HFF-Myc (cell line): ENCODE data around the gene SVIL.
"Not testable (repeated sequence)": the region's sequence is repeated elsewhere in the genome, so short reads cannot be mapped to it uniquely, and the experiment has no call there.

Experiments used
- DNase-seq: peaks from one replicate; pipeline ENCODE4 v3.0.0-alpha.2; 2011; ENCODE audit warnings: low read depth; ENCODE audit errors: extremely low read depth
- H3K4me3 ChIP-seq: replicated peaks from 2 replicates; pipeline ENCODE4 v1.5.1; 2011; ENCODE audit warnings: low read depth, mild to moderate bottlenecking, control low read depth, low read length
- CTCF ChIP-seq: IDR thresholded peaks from 2 replicates; pipeline ENCODE4 v1.5.1; 2012; ENCODE audit warnings: mild to moderate bottlenecking, low read depth, low read length, control low read depth; ENCODE audit errors: missing control alignments

Gene SVIL

DNA sequence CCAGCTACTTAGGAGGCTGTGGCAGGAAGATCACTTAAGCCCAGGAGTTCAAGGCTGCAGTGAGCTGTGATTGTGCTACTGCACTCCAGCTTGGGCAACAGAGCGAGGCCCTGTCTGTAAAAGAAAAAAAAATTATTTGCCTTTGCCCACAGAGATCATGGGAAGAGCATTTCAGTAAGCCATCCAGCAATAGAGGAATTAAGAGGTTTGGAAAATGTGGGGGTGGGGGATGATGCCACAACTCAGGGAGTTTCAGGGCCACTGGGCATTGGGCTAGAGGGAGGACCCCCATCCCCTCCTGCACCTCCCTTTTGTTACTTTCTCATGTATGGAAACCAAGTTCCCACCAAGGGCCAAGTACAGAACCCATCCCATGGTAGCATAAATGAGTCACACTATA is 38.4 kb downstream of the SVIL start:
- TF ChIP-seq CTCF = no peak
- H3K4me3 ChIP-seq = no peak overlapping the region
- DNase-seq = no peak

DNA sequence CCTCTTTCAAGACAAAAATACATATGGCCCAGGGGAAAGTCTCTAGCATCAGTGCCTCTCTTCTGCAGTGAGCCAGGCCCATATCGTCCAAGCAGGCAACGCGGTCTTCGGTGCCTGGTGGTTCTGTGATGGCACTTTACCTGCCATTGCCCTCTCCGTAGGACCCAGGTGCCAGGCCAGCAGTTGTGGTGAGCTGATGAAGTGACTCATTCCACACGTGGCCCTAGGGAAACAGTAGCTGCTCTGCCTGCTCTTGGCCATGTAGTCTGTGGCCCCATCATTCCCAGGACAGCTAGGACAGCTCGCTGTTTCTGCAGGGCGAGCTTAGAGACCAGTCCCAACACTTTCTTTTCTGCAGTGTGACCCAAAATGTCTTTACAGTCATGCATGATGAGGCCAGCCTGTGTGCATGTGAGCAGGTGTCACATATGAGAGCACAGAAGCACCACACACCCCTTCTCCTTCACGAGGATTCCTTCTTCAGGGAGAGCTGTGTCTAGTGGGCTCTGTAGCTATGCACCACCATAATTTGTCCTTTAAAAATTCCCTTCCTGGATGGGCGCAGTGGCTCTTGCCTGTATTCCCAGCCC is 39.0 kb downstream of the SVIL start:
- DNase-seq = no peak
- TF ChIP-seq CTCF = no peak
- no peak overlapping the region for H3K4me3 ChIP-seq

DNA sequence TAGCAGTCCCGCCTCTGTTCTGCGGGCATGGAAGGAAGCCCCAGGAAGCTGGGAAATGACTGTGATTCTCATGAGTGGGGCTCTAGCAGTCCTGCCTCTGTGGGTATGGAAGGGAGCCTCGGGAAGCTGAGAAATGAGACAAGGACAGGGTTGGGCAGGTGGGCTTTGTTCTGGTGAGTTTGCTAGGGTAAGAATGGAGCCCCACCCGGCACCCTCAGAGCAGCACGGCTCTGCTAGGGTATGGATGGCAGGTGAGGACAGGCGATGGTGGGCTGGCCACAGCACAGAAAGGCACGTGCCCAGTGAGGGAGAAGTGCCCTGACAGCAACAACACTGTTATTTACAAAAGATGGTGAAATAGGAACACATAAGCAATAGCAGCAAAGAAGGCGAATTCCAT is 39.6 kb downstream of the SVIL start:
- no peak for DNase-seq
- no peak for TF ChIP-seq CTCF

GRCh38 chr10:29591651-29591968 is 43.2 kb downstream of the SVIL start:
- no peak for TF ChIP-seq CTCF
- H3K4me3 ChIP-seq = no peak overlapping the region
- no peak for DNase-seq

More for the DNA sequence above, 39.6 kb downstream of the SVIL start:
- no peak overlapping the region for H3K4me3 ChIP-seq

DNA sequence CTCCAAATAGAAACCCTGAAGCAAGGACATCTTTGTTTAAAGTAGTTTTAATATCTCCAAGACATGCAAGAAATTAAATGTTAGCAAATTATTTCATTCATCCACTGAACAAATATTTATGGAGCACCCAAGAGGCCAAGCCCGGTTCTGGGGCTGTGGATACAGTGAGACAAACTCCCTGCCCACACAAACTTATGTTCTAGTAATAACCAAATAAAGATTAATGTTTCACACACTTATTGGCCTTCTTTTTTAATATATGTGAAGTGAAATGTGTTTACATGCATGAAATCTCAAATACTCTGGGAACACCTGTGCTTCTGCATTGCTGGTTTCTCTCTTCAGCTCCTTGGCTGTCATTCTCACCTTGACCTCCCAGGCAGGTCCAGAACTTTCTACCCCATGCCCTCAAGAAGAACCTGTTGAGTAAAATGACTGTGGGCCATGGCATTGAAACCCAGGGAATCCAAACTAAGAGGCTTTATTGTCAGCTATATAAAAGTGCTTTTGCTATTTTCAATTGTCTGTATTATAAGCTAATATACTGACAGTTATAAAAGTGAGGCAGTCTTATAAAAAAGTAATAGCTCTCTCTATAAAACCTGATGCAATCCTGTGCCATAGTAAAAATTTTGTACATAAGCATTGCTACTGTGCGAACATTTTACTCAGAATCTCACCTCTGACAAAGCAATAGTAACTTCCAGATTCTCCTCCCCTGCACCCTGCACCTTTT is 43.7 kb downstream of the SVIL start:
- no peak for DNase-seq
- H3K4me3 ChIP-seq = no peak overlapping the region
- TF ChIP-seq CTCF = no peak

- no peak overlapping the region for H3K4me3 ChIP-seq
- no peak for DNase-seq
- no peak for TF ChIP-seq CTCF
Observed at GRCh38 chr10:29588629-29589421, 45.9 kb downstream of the SVIL start.

- not testable (repeated sequence) for DNase-seq, H3K4me3 ChIP-seq
Observed at GRCh38 chr10:29587750-29588628, 46.8 kb downstream of the SVIL start.

GRCh38 chr10:29587102-29587749 is 47.5 kb downstream of the SVIL start:
- DNase-seq, H3K4me3 ChIP-seq: not testable (repeated sequence)
